Gastroesophageal sphincter (tissue), 3 donors: ENCODE results near the gene ENPP7.

Experiments
- EP300 ChIP-seq: sonication (generic); formaldehyde crosslinking; IDR thresholded peaks from one replicate; pipeline ENCODE4 v1.6.1; 2017; ENCODE audit warnings: antibody characterized with exemption, mild to moderate bottlenecking
- POLR2A ChIP-seq, 2 donors: fragments of 450-650 bp; IDR thresholded peaks; one replicate each; pipeline ENCODE4 v1.6.1; 2017; ENCODE audit warnings: antibody characterized with exemption in 2 of 2, mild to moderate bottlenecking in 2 of 2, moderate library complexity in 1 of 2
- TF ChIP-seq, protein P1 (sequence below), 4 experiments: fragments of 200-600 bp in 2 of 4; fragments of 450-650 bp in 2 of 4; sonication (generic) in 1 of 4; IDR thresholded peaks; one replicate each; pipeline ENCODE4 v1.5.1; 2017 to 2019; ENCODE audit warnings: antibody characterized with exemption in 4 of 4, mild to moderate bottlenecking in 2 of 4, moderate library complexity in 2 of 4

- TF ChIP-seq, protein P1, sequence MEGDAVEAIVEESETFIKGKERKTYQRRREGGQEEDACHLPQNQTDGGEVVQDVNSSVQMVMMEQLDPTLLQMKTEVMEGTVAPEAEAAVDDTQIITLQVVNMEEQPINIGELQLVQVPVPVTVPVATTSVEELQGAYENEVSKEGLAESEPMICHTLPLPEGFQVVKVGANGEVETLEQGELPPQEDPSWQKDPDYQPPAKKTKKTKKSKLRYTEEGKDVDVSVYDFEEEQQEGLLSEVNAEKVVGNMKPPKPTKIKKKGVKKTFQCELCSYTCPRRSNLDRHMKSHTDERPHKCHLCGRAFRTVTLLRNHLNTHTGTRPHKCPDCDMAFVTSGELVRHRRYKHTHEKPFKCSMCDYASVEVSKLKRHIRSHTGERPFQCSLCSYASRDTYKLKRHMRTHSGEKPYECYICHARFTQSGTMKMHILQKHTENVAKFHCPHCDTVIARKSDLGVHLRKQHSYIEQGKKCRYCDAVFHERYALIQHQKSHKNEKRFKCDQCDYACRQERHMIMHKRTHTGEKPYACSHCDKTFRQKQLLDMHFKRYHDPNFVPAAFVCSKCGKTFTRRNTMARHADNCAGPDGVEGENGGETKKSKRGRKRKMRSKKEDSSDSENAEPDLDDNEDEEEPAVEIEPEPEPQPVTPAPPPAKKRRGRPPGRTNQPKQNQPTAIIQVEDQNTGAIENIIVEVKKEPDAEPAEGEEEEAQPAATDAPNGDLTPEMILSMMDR (IDR thresholded peaks at IDR 0.05): no peak
- TF ChIP-seq EP300: no peak
- no peak for TF ChIP-seq POLR2A (IDR thresholded peaks at IDR 0.05)
Observed at GRCh38 chr17:79706931-79707850, 23.6 kb upstream of the ENPP7 start.
